ENCODE measurements around the gene TRAPPC14.
"Not testable (repeated sequence)": the region's sequence is repeated elsewhere in the genome, so short reads cannot be mapped to it uniquely, and the experiment has no call there.

TRAPPC14 gene

DNA sequence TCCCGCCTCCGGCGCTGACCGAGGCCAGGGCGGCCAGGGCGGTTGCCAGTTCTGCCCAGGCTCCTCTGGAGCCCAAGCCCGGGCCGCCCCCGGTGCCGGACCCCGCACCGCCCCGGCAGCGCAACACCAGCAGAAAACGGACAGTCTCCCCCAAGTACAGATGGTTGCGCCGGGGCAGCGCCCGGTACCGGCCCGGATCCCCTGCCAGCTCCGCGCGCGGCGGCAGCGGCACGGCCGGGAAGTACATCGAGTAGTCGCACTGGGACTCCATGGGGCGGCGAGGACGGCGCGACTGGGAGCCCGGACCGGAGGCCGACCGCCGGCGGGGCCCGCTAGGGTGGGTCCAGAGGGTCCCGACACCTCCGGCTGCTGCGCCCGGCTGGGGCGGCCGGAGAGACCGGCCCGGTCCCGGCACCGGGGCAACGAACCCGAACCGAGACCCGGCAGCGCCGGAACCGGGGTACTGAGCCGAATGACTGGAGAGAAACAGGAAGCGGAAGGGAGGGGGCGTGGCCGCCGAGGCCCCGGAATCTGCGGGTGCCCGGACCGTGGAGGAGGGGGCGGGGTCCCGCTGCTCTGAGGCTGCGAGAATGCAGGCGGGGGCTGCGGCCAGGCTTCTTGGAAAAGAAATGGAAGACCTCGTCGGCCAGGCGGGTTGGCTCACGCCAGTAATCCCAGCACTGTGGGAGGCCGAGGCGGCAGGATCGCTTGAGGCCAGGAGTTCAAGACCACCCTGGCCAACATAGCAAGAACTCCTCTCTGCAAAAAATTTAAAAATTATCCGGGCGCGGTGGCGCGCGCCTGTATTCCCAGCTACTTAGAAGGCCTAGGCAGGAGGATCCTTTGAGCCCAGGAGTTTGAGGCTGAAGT lies at the start of gene TRAPPC14:
Gene TRAPPC14, minus strand, starts transcription at position 495 of the 870 bp plus-strand sequence. Its CDS starts 224 bp downstream, at position 271.
- DNase-seq: peak; percentile 65

- DNase-seq: no peak
These were observed 45.9 kb upstream of the TRAPPC14 start for GRCh38 chr7:100204454-100204853.

- DNase-seq: no peak
These were observed 42.2 kb upstream of the TRAPPC14 start for GRCh38 chr7:100200693-100201092.

GRCh38 chr7:100198266-100198665 lies 39.7 kb upstream of the TRAPPC14 start:
- DNase-seq: no peak

GRCh38 chr7:100195901-100196322 lies 37.4 kb upstream of the TRAPPC14 start:
- DNase-seq: not testable (repeated sequence)

DNA sequence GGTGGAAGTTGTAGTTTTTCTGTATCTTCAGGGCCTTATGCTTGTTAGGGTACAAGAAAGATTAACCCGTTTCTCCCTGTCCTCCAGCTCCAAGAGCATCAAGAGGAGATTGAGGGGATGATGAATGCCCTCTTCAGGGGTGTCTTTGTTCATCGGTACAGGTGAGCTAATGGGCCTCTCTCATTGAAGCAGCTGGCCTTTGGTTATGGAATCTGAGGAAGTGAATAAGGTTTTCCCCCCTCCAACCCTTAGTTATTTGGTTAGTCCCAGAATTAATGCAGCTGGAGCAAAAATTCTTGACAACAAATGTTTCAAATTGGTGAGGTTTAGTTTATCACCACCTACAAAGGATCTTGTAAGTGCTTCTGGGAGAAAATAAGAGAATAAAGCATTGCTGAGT lies 36.7 kb upstream of the TRAPPC14 start:
- no peak for DNase-seq

GRCh38 chr7:100192969-100193368 lies 34.4 kb upstream of the TRAPPC14 start:
- no peak for DNase-seq

DNA sequence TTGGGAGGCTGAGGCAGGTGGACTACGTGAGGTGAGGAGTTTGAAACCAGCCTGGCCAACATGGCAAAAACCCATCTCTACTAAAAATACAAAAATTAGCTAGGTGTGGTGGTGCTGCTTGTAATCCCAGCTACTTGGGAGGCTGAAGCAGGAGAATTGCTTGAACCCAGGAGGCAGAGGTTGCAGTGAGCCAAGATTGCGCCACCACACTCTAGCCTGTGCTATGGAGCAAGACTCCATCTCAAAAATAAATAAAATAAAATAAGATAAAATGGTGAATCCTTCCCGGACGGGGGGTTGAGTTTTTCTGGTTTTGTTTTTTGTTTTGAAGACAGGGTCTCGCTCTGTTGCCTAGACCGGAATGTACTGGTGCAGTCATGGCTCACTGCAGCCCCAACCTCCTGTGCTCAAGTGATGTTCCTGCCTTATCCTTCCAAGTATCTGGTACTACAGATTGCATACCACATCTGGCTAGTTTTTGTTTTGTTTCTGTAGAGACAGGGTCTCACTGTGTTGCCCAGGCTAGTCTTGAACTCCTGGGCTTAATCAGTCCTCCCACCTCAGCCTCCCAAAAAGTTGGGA lies 33.8 kb upstream of the TRAPPC14 start:
- not testable (repeated sequence) for DNase-seq

- peak; percentile 3 to 22 for DNase-seq
These were observed 33.3 kb upstream of the TRAPPC14 start for GRCh38 chr7:100191775-100192174.

- peak; percentile 32 to 37 for DNase-seq
These were observed 31.7 kb upstream of the TRAPPC14 start for GRCh38 chr7:100190048-100190711.

- DNase-seq: no peak
These were observed 30.5 kb upstream of the TRAPPC14 start for GRCh38 chr7:100189061-100189460.

- DNase-seq: no peak
These were observed 27.2 kb upstream of the TRAPPC14 start for GRCh38 chr7:100185726-100186125.

DNA sequence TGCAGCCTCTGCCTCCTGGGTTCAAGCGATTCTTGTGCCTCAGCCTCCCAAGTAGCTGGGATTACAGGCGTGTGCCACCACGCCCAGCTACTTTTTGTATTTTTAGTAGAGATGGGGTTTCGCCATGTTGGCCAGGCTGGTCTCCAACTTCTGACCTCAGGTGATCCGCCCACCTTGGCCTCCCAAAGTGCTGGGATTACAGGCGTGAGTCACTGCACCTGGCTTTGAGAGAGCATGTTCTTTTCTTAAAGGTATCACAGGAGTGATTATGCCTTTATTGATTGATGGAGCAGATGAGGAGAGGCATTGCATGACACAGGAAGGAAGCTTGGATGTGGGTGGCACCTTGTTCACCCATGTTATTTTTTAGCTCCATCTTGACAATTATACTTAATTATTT lies 24.6 kb upstream of the TRAPPC14 start:
- DNase-seq: not testable (repeated sequence)

DNA sequence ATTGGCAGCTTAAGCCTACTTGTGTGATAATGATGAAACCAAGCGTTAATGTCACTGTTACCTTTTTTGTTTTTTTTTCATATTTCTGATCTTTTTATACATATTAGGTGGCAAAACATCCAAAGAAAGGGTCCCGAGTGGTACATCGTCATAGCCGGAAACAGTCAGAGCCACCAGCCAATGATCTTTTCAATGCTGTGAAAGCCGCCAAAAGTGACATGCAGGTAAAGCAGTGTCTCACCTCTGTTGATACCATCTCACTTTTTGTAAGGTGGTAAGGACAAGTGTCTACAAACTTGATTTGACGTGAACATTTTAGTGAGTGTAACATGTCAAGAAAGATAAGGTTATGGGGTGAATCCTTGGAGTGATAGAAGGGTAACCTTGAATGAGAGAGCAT lies 24.1 kb upstream of the TRAPPC14 start:
- DNase-seq: not testable (repeated sequence)

- DNase-seq: not testable (repeated sequence)
These were observed 21.6 kb upstream of the TRAPPC14 start for GRCh38 chr7:100180084-100180483.

DNA sequence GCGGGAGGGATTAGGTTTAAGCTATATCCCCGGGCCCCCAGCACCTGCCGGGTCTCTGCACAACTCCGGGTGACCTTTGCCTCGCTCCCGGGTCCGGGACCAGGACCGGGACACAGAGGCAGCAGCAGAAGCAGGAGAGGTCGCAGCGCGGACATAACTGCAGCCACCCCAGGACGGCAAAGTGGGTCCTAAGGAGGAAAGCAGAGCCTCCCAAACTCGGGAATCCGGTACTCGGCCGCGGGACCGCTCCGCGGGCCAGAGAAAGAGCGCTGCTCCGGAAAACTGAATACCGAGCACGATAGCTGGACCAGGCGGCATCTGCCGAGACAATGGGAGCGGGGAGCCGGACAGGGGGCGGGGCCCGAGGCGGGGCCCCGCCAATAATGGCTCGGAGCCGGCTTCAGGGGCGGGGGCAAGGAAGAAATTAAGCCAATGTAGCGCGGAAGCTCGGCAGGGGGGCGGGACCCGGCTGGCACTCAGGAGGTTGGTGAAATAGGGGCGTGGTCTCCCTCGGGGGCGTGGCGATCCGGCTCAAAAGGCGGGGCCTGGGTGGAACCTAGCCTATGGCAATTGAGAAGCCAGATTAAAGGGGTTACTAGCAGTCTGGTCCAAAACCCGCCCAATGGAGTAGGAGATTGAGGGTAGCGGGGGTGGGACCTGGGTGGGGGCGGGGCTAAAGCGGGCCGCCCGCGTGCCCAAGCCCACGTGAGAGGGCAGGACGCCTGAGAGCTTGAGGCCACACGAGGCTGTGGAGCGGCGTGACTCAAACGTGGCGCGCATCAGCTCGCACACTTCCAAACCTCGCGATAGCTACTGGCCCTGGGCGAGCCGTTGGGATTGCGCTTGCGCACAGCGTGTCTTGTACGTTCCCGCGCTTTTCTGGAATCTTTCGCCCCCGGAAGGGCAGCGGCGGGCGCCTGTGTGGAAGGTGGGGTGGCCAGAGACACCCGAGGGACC lies 18.8 kb upstream of the TRAPPC14 start, which contains the start of the genes GPC2 and STAG3:
Gene GPC2, minus strand, starts transcription at position 337 of the 957 bp plus-strand sequence. Its CDS starts 182 bp downstream, at position 155.
Gene STAG3, plus strand, starts transcription at position 874 of the 957 bp plus-strand sequence. CDS start 2,639 bp downstream, outside the sequence.
- DNase-seq: peak; percentile 89 to 92

DNA sequence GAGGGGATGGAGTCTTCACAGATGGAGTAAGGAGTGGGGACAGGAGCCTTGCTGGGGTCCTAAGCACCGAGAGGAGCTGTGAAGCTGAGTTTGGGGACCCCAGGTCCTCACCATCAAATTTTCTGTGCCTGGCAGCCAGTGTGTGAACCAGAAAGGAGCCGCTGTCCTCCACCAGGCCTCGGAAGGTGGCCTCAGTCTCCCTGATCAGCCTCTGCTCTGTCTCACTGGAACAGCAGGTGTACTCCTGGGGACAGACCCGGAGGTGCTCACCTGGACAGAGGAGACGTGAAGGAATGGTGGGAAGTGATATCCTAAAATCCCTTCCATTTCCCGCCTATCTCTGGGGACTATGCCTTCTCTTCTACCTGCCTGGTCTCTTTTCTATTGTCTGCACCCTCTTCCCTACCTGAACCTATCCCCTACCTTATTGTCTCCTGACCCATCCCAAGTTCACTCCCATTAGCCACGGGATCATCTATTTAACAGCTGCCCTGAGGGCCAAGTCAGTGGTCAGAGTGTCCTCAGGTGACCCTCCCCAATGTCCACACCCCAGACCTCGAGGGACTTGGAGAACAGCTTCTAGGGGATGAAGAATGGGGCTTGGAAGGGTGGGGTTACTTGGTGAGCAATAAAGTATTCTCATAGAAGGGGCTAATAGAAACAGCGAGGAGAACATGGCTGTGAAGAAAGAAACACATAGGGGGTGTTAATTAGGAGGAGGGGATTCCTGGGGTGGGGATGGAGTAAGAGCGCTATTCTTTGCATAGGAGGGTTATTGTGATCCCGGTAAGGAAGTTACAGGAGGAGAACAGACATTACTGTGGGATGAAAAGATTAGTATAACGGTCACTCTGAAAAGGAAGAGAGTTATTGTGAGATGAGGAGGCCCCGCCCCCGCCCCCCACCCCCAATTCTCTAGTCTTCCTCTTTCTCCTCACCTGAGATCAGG lies 17.8 kb upstream of the TRAPPC14 start:
- DNase-seq: no peak

GRCh38 chr7:100175296-100175935 lies 16.9 kb upstream of the TRAPPC14 start:
- no peak for DNase-seq

GRCh38 chr7:100174582-100174981 lies 16.1 kb upstream of the TRAPPC14 start:
- DNase-seq: no peak

GRCh38 chr7:100173806-100174495 lies 15.4 kb upstream of the TRAPPC14 start:
- DNase-seq: no peak
